Raji (cell line): ENCODE data around the gene EFCAB6.

Experiments used
- POLR2A ChIP-seq: IDR thresholded peaks from 2 replicates; pipeline ENCODE4 v1.6.1; 2011; ENCODE audit warnings: low read depth, low read length, control low read depth; ENCODE audit not compliant: insufficient read depth

Gene EFCAB6

DNA sequence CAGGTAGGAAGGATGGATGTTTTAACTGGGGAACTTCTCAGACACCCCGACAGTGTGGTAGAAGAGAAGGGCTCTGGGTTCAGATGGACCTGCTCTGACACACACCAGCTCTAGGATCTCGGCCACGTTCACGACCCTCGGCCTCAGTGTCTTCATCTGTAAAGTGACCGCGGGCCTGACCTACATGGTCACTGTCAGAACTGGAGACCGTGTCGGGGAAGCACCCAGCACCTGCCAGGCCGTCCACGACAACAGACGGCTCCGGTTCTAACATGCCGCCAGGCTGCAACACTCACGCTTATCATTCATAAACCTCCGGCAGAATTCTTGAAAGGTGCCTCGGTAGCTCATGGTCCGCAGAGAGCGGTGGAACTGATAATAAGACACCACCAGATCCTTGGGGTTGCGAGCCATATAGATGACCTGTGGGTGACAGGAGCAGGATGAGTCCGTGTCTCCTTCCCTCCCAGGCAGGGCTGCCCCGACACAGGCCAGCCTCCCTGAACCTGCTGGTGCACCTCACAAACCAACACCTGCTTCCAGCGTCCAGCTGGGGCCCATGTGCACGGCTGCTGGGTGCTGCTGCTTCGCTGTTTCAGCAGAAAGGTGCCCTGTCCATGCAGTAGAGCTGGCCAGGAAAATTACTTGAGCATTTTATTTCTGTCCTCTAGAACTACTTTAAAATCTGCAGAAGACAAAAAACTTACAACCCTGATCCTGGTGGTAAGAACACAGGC lies 26.6 kb upstream of the EFCAB6 start:
- no peak for TF ChIP-seq POLR2A

GRCh38 chr22:43838161-43838560 lies 26.1 kb upstream of the EFCAB6 start:
- TF ChIP-seq POLR2A = no peak

GRCh38 chr22:43837666-43838065 lies 25.6 kb upstream of the EFCAB6 start:
- no peak for TF ChIP-seq POLR2A

DNA sequence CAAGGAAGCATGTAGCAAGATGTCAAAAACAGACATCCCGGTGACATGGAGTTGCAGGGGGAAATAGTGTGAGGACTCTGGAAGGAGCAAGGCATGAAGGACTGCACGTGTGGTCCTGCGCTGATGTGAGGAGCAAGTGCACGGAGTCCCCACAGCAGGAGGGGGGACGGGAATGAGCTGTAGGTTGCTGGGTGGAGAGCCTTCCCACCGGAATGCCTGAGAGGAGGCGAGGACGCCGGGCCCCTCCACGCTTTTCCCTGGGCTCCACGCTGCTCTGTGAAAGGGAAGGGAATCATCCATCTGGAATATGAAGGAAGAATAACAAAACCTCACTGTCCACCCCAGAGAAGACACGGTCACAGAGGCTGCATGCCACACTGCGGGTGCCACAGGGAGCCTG lies 23.6 kb upstream of the EFCAB6 start:
- no peak for TF ChIP-seq POLR2A

GRCh38 chr22:43835166-43835565 lies 23.1 kb upstream of the EFCAB6 start:
- TF ChIP-seq POLR2A = no peak

- TF ChIP-seq POLR2A = no peak
Observed at GRCh38 chr22:43833286-43834240, 21.5 kb upstream of the EFCAB6 start.

DNA sequence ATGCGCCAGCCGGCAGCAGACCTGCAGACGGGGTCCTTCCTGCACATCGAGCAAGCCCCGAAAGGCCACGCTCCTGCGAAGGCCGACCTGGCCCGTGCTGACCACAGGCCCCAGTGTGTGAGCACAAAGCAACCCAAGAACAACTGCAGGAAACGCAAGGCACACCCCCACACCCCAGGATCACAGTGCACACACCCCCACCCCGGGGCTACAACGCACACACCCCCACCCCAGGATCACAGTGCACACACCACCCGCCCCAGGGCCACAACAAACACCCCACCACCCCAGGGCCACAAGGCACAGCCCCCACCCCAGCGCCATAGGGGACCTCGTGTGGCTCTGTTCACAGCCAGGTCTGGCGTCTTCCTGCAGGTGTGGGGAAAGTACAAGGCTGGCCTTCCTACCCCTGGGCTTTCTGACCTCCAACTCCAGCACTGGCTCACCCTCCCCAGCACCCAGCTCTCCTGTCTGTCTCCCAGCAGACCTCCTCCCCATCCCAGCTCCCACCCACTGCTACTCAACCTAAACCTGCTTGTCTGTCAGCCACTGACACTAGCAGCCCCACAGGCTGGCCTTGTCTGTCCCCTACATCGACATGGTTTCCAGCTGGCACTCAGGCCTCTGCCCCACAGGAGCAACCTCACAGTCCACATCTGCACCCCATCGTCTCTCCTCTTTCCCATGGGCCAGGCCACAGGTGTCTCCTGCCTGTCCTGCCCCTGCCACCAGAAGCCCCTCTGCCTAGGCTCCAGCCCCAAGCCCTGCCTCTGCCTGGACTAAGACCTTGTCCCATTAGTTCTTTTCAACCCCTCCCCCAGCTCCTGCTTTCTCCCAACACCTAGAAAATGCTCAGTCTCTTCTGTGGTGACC lies 20.5 kb upstream of the EFCAB6 start:
- no peak for TF ChIP-seq POLR2A

DNA sequence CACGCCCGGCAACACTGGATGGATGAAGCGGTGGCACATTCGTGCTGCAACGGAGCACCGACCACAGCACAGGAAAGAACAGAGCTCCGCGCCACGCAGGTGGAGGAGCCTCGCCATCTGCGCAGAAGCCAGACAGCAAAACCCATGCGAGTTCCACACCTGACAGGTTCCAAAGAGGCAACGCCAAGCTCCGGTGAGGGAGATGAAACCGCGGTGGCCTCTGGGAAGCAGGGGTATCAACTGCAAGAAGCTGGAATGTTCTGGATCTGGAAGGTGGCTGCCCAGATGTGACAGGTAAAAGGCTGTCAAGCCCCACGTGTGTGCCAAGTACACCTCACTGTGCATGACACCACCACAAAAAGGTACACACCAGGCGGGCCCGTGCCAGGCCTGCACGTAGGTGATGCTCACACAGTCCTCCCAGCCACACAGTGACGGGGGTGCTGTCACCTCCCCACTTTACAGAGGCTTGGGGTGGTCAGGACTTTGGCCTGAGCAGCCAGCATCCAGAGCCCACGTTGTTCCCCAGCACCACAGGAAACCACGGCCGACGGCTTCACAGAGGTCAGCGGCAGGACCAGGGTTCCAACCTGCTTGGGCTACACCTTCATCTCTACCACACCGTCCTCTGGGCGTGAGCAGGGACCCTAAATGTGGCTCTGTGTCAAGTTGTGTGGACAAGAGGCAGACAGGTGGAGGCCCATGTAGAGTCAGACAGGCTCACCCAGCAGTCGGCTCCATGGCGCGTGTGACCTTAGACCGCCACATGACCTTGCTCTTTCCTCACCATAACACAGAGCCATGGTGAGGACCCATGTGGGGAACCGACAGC lies 19.7 kb upstream of the EFCAB6 start:
- TF ChIP-seq POLR2A = no peak

DNA sequence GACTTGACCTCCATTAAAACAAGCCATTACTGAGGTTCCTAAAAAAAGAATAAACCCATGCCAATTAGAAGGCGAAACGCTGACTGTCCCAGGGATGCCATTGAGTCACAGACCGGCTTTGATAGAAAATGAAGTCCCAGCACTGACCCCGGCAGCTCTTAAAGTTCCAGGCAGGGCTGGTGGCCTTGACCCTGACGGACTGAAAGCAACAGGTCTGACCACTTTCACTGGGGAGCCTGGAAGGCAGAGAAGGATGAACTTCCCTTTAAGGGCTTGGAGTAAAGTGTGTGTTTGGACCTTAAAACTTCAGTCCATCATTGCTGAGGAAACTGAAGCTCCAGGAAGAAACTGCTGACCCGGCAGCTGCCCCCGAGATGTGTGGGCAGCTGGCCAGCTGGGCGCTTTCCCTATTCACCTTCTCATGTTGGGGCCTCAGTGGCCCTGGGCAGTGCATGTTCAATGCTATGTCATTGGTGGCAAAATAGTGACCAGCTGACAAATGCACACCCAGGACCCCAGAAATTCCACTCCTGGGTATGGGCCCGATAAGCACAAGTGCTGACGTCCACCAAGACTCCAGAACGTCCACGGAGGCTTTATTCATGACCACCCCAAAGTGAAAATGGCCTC lies 18.9 kb upstream of the EFCAB6 start:
- TF ChIP-seq POLR2A = no peak

- no peak for TF ChIP-seq POLR2A
Observed at GRCh38 chr22:43829904-43830851, 18.1 kb upstream of the EFCAB6 start.

- no peak for TF ChIP-seq POLR2A
Observed at GRCh38 chr22:43828998-43829782, 17.1 kb upstream of the EFCAB6 start.

GRCh38 chr22:43828725-43828997 lies 16.6 kb upstream of the EFCAB6 start:
- TF ChIP-seq POLR2A = no peak
